HepG2 (cell line): ENCODE measurements around the gene TGM4. TPM values are rescaled to one million over a fixed set of nuclear protein-coding genes. Genes with fewer than 3 reads are reported as not detected.

ENCODE experiments used
- ATAC-seq: fragments of 200-7000 bp; cut with Tn5 transposase; 3 replicates; pipeline ENCODE4 v1.9.1; 2020; ENCODE audit warnings: mild to moderate bottlenecking, moderate library complexity
- BruUV-seq: library from RNA; stranded (reverse); fragments of 400-500 nt; replicated peaks from 2 replicates; lab custom pipeline; 2021; lab: Mats Ljungman, UMichigan
- CTCF ChIA-PET: fragments of 300-600 bp; formaldehyde crosslinking; extraction: SDS; loops from one replicate; lab custom pipeline; 2021; ENCODE audit warnings: low total read pairs, inconsistent platforms, low intra/inter-chr PET ratio; lab: Yijun Ruan, JAX
- POLR2A ChIA-PET: fragments of 350-600 bp; sonication (Branson Sonifier 250); formaldehyde crosslinking; loops from one replicate; lab custom pipeline; 2020; ENCODE audit warnings: antibody characterized with exemption, inconsistent platforms; lab: Yijun Ruan, JAX
- DNase-seq: peaks from one replicate; pipeline ENCODE4 v3.0.0-alpha.2; 2015; ENCODE audit warnings: low spot score
- FAIRE-seq: peaks from 3 replicates; lab custom pipeline; 2011; peaks lifted over from hg19 to GRCh38; lab: Jason Lieb, UNC
- H2AFZ ChIP-seq: one replicate; pipeline ENCODE4 v1.6.1; 2011; ENCODE audit warnings: low read length, inconsistent platforms
- H3K27ac ChIP-seq: fragments of 300-600 bp; 3 replicates; pipeline ENCODE4 v1.8.0; 2011; ENCODE audit warnings: mixed run types, mild to moderate bottlenecking, mixed read lengths, low read length, inconsistent platforms; ENCODE audit not compliant: insufficient read depth; ENCODE audit errors: extremely low read length
- H3K27me3 ChIP-seq, 2 experiments: fragments of 200-600 bp in 1 of 2; 2 replicates in 1 of 2; 3 replicates in 1 of 2; pipeline versions ENCODE4 v1.6.0 to v1.8.0; 2011; ENCODE audit warnings: low read length in 2 of 2, mild to moderate bottlenecking in 2 of 2, moderate library complexity in 2 of 2, inconsistent platforms in 1 of 2; ENCODE audit not compliant: insufficient read depth in 2 of 2, control insufficient read depth in 1 of 2
- H3K36me3 ChIP-seq, 2 experiments: fragments of 200-600 bp in 1 of 2; replicated peaks in 1 of 2; 2 replicates in 1 of 2; 3 replicates in 1 of 2; pipeline versions ENCODE4 v1.5.1 to v1.8.0; 2011; ENCODE audit warnings: low read length in 2 of 2, inconsistent platforms in 1 of 2; ENCODE audit not compliant: insufficient read depth in 2 of 2, control insufficient read depth in 1 of 2
- H3K4me1 ChIP-seq: 2 replicates; pipeline ENCODE4 v1.5.1; 2012; ENCODE audit warnings: low read length, inconsistent platforms; ENCODE audit not compliant: insufficient read depth
- H3K4me2 ChIP-seq: 2 replicates; pipeline ENCODE4 v1.6.0; 2011; ENCODE audit warnings: low read depth, low read length, inconsistent platforms
- H3K4me3 ChIP-seq, 3 experiments: fragments of 200-600 bp in 1 of 3; sonication (generic), shearing (Covaris generic) in 1 of 3; replicated peaks in 1 of 3; 2 replicates each; pipeline ENCODE4 v1.5.1; 2011 to 2016; ENCODE audit warnings: low read length in 3 of 3, inconsistent platforms in 2 of 3, low read depth in 2 of 3, mild to moderate bottlenecking in 2 of 3, control low read depth in 1 of 3, mixed read lengths in 1 of 3; ENCODE audit not compliant: insufficient read depth in 1 of 3
- H3K79me2 ChIP-seq: one replicate; pipeline ENCODE4 v1.6.1; 2011; ENCODE audit warnings: low read length, inconsistent platforms; ENCODE audit not compliant: insufficient read depth
- H3K9ac ChIP-seq: 2 replicates; pipeline ENCODE4 v1.6.0; 2011; ENCODE audit warnings: mild to moderate bottlenecking, low read depth, low read length, inconsistent platforms; ENCODE audit not compliant: insufficient read depth
- H3K9me3 ChIP-seq: 2 replicates; pipeline ENCODE4 v1.5.1; 2012; ENCODE audit warnings: mild to moderate bottlenecking, low read length
- H4K20me1 ChIP-seq: 2 replicates; pipeline ENCODE4 v1.6.0; 2011; ENCODE audit warnings: inconsistent platforms, mild to moderate bottlenecking, low read length, moderate library complexity; ENCODE audit not compliant: insufficient read depth
- NR2F1 ChIP-seq, 2 experiments: fragments of 450-650 bp in 1 of 2; formaldehyde crosslinking in 1 of 2; IDR thresholded peaks; 2 replicates each; pipeline versions ENCODE4 v1.5.0 to v1.6.1; 2016 to 2020; ENCODE audit warnings: mild to moderate bottlenecking in 1 of 2, missing compliant biosample characterization in 1 of 2, missing genetic modification reagents in 1 of 2, moderate library complexity in 1 of 2
- RARG ChIP-seq: sonication (generic); formaldehyde crosslinking; IDR thresholded peaks from 2 replicates; pipeline ENCODE4 v1.4.0; 2020; ENCODE audit warnings: low read depth, mild to moderate bottlenecking, missing genetic modification reagents
- SP1 ChIP-seq, 2 experiments: fragments of 450-650 bp in 1 of 2; sonication (generic) in 1 of 2; formaldehyde crosslinking in 1 of 2; IDR thresholded peaks; 2 replicates each; pipeline versions ENCODE4 v1.4.0 to v1.6.1; 2016 to 2020; ENCODE audit warnings: missing genetic modification reagents in 1 of 2
- SSRP1 ChIP-seq: IDR thresholded peaks from 2 replicates; pipeline ENCODE4 v1.6.1; 2016; ENCODE audit warnings: control low read depth
- ZNF343 ChIP-seq: sonication (generic); formaldehyde crosslinking; IDR thresholded peaks from 2 replicates; pipeline ENCODE4 v1.4.0; 2020; ENCODE audit warnings: mild to moderate bottlenecking, missing genetic modification reagents
- WGBS: methylation state at CpG from one replicate; pipeline ENCODE4 v1.1.6; 2017; ENCODE audit warnings: low lambda C conversion rate; 5-methylcytosine and 5-hydroxymethylcytosine counted together
- in situ Hi-C: cut with HindIII; loops from 2 replicates; pipeline ENCODE4 v1.10.0; 2017; ENCODE audit warnings: low pct_unique_long_range_greater_than_20kb; ENCODE audit not compliant: extremely low pct_ligation_motif_present
- intact Hi-C: fragments of 100-400 bp; cut with micrococcal nuclease; formaldehyde crosslinking; loops from one replicate; pipeline ENCODE4 v1.10.0; 2022; ENCODE audit not compliant: unreplicated experiment
- polyA plus RNA-seq, 8 experiments: library from polyadenylated mRNA; depleted of rRNA in 3 of 8; stranded (reverse) in 7 of 8; unstranded in 1 of 8; fragments of >200 nt; fragmentation: Illumina TruSeq in 4 of 8; extraction: Trizol in 4 of 8; gene quantifications; 2 replicates each; pipeline versions ENCODE4 v1.2.1 to v1.2.3, GENCODE V29; 2011 to 2016; ENCODE audit warnings: low read depth in 4 of 8, missing spikeins in 1 of 8, mixed read lengths in 1 of 8; ENCODE audit not compliant: insufficient read depth in 1 of 8
- total RNA-seq, 5 experiments: library from RNA; depleted of rRNA; stranded (reverse); fragments of >200 nt; fragmentation: Illumina TruSeq; extraction: Trizol; gene quantifications; 2 replicates each; pipeline ENCODE4 v1.2.3, GENCODE V29; 2016; ENCODE audit warnings: low read depth in 1 of 5
- TF ChIP-seq, protein P1 (sequence below): sonication (generic); formaldehyde crosslinking; IDR thresholded peaks from 2 replicates; pipeline ENCODE4 v1.4.0; 2020; ENCODE audit warnings: low read depth, mild to moderate bottlenecking, missing genetic modification reagents
- TF ChIP-seq, protein P2 (sequence below): sonication (generic); formaldehyde crosslinking; conservative IDR thresholded peaks from 2 replicates; pipeline ENCODE4 v1.8.1; 2023; ENCODE audit warnings: missing genetic modification reagents

The TGM4 gene
- total and polyA plus RNA-seq, 2 of the 13 experiments (the other 11 are each of a cell fraction or from before 2014, with no cell fraction given), result 0.07 to 0.15 TPM

DNA sequence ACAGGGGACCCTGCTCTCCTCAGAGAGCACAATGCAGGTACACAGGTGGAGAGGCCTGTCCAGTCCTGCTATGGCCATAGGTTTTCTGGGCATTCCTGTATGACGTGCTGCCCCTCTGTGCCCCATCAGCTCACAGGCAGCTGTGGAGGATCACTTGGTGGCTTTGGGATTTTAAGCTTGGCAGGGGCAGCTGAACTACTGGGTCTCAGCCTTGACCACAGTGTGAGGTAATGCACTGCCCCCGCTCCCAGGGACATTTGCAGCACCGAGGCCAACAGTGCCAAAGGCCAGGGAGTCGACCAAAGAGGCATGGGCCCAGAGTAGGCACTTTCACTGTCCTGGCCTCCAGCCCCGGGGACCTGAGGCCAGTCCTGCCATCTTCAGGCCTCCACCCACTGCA is 55.4 kb downstream of the TGM4 start:
- Histone ChIP-seq H4K20me1 (no peaks in the 10 kb centered on the region), H2AFZ (no peak overlapping the region), H3K27me3 (no peaks in the 10 kb centered on the region), H3K27ac (no peak overlapping the region), H3K36me3 (peaks cover 13 to 53% of the 10 kb centered on the region in 2 experiments; a peak in 4 of 5 replicates), H3K4me3 (no peak overlapping the region), H3K9ac (no peak overlapping the region), H3K4me1 (peaks cover 13% of the 10 kb centered on the region), H3K9me3 (no peaks in the 10 kb centered on the region), H3K4me2 (no peak overlapping the region), H3K79me2 (no peaks in the 10 kb centered on the region)
- TF ChIP-seq ZNF343 (CRISPR knock-in tag) (no peak), NR2F1 (CRISPR knock-in tag; IDR thresholded peaks at IDR 0.05) (no peak), RARG (CRISPR knock-in tag) (no peak), SP1 (IDR thresholded peaks at IDR 0.05) (no peak), SP1 (CRISPR knock-in tag; IDR thresholded peaks at IDR 0.05) (no peak), SSRP1 (CRISPR knock-in tag) (no peak)
- TF ChIP-seq, protein P1, sequence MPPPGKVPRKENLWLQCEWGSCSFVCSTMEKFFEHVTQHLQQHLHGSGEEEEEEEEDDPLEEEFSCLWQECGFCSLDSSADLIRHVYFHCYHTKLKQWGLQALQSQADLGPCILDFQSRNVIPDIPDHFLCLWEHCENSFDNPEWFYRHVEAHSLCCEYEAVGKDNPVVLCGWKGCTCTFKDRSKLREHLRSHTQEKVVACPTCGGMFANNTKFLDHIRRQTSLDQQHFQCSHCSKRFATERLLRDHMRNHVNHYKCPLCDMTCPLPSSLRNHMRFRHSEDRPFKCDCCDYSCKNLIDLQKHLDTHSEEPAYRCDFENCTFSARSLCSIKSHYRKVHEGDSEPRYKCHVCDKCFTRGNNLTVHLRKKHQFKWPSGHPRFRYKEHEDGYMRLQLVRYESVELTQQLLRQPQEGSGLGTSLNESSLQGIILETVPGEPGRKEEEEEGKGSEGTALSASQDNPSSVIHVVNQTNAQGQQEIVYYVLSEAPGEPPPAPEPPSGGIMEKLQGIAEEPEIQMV (CRISPR knock-in tag), result no peak
- TF ChIP-seq, protein P2, sequence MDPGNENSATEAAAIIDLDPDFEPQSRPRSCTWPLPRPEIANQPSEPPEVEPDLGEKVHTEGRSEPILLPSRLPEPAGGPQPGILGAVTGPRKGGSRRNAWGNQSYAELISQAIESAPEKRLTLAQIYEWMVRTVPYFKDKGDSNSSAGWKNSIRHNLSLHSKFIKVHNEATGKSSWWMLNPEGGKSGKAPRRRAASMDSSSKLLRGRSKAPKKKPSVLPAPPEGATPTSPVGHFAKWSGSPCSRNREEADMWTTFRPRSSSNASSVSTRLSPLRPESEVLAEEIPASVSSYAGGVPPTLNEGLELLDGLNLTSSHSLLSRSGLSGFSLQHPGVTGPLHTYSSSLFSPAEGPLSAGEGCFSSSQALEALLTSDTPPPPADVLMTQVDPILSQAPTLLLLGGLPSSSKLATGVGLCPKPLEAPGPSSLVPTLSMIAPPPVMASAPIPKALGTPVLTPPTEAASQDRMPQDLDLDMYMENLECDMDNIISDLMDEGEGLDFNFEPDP, result no peak
- BruUV-seq, result no TSS peak
- ATAC-seq (no peak), FAIRE-seq (no peak), DNase-seq (no peak)
- intact Hi-C loops (no loop called here), in situ Hi-C loops (no loop called here)
- ChIA-PET CTCF (no interaction called here), POLR2A (no interaction called here)
- 100% methylated on average over 2 of the region's 5 CpGs for WGBS
